Keratinocyte (primary cell): Measurements from ENCODE around the gene HIGD2A. TPM values are rescaled to one million over a fixed set of nuclear protein-coding genes. Genes with fewer than 3 reads are reported as not detected.

Experiments
- DNase-seq: peaks from one replicate; pipeline ENCODE4 v3.0.0-alpha.2; 2011; ENCODE audit warnings: low read depth, missing footprints, low spot score
- FAIRE-seq: peaks from 2 replicates; lab custom pipeline; 2011; peaks lifted over from hg19 to GRCh38; lab: Jason Lieb, UNC
- H2AFZ ChIP-seq: 2 replicates; pipeline ENCODE4 v1.6.0; 2012; ENCODE audit warnings: low read length, control low read depth, inconsistent platforms; ENCODE audit not compliant: control insufficient read depth
- H3K27ac ChIP-seq: 2 replicates; pipeline ENCODE4 v1.5.1; 2011; ENCODE audit warnings: low read length; ENCODE audit not compliant: control insufficient read depth, insufficient read depth
- H3K27me3 ChIP-seq: 3 replicates; pipeline ENCODE4 v1.6.0; 2011; ENCODE audit warnings: low read length; ENCODE audit not compliant: control insufficient read depth, insufficient read depth; ENCODE audit errors: extremely low read depth
- H3K36me3 ChIP-seq, 2 experiments: 2 replicates in 1 of 2; 3 replicates in 1 of 2; pipeline ENCODE4 v1.5.1; 2011; ENCODE audit warnings: low read length in 2 of 2, mild to moderate bottlenecking in 1 of 2; ENCODE audit not compliant: control insufficient read depth in 2 of 2, insufficient read depth in 2 of 2; ENCODE audit errors: extremely low read depth in 1 of 2
- H3K4me1 ChIP-seq: 3 replicates; pipeline ENCODE4 v1.5.1; 2011; ENCODE audit warnings: low read length; ENCODE audit not compliant: control insufficient read depth, insufficient read depth; ENCODE audit errors: extremely low read depth
- H3K4me2 ChIP-seq: 3 replicates; pipeline ENCODE4 v1.6.0; 2011; ENCODE audit warnings: low read depth, low read length; ENCODE audit not compliant: control insufficient read depth, insufficient read depth; ENCODE audit errors: extremely low read depth
- H3K4me3 ChIP-seq, 3 experiments: fragments of 200-600 bp in 1 of 3; sonication (generic) in 1 of 3; 2 replicates in 2 of 3; 3 replicates in 1 of 3; pipeline ENCODE4 v1.5.1; 2011 to 2016; ENCODE audit warnings: low read length in 3 of 3, mild to moderate bottlenecking in 3 of 3, control low read depth in 2 of 3, inconsistent platforms in 1 of 3, low read depth in 1 of 3, mixed read lengths in 1 of 3, mixed run types in 1 of 3, moderate library complexity in 1 of 3; ENCODE audit not compliant: control insufficient read depth in 2 of 3, insufficient read depth in 2 of 3; ENCODE audit errors: extremely low read depth in 1 of 3
- H3K79me2 ChIP-seq: 2 replicates; pipeline ENCODE4 v1.6.0; 2012; ENCODE audit warnings: low read length; ENCODE audit not compliant: control insufficient read depth, insufficient read depth
- H3K9ac ChIP-seq: 3 replicates; pipeline ENCODE4 v1.6.0; 2011; ENCODE audit warnings: low read length; ENCODE audit not compliant: control insufficient read depth, insufficient read depth; ENCODE audit errors: extremely low read depth
- H3K9me1 ChIP-seq: 3 replicates; pipeline ENCODE4 v1.6.0; 2011; ENCODE audit warnings: low read length; ENCODE audit not compliant: control insufficient read depth, insufficient read depth; ENCODE audit errors: extremely low read depth
- H3K9me3 ChIP-seq: 2 replicates; pipeline ENCODE4 v1.5.1; 2012; ENCODE audit warnings: low read depth, low read length; ENCODE audit not compliant: control insufficient read depth
- H4K20me1 ChIP-seq: 3 replicates; pipeline ENCODE4 v1.6.0; 2011; ENCODE audit warnings: low read length; ENCODE audit not compliant: control insufficient read depth, insufficient read depth; ENCODE audit errors: extremely low read depth
- EZH2 ChIP-seq: IDR thresholded peaks from one replicate; pipeline ENCODE4 v1.6.1; 2012; ENCODE audit warnings: inconsistent platforms, mild to moderate bottlenecking, low read length, moderate library complexity
- dilution Hi-C: fragments of 300-500 bp; cut with MboI; formaldehyde crosslinking; loops from one replicate; pipeline ENCODE4 v1.7.0; 2020; ENCODE audit warnings: low sequenced_read_pairs; ENCODE audit not compliant: extremely low pct_ligation_motif_present
- polyA plus RNA-seq, 5 experiments: library from polyadenylated mRNA; depleted of rRNA in 3 of 5; stranded (reverse) in 3 of 5; stranded (forward) in 1 of 5; unstranded in 1 of 5; fragments of >200 nt; gene quantifications; 1 replicate in 1 of 5; 2 replicates in 3 of 5; 3 replicates in 1 of 5; pipeline versions ENCODE4 v1.2.1 to v1.2.3, GENCODE V29; 2011 to 2012; ENCODE audit warnings: missing spikeins in 2 of 5, low read depth in 1 of 5, low replicate concordance in 1 of 5
- TF ChIP-seq, protein P1 (sequence below), 3 experiments: IDR thresholded peaks in 1 of 3; conservative IDR thresholded peaks in 1 of 3; optimal IDR thresholded peaks in 1 of 3; 2 replicates in 2 of 3; 3 replicates in 1 of 3; pipeline versions ENCODE3 to v1.5.1; 2011; ENCODE audit warnings: low read length in 3 of 3, mild to moderate bottlenecking in 3 of 3, moderate library complexity in 2 of 3, control low read depth in 1 of 3, inconsistent platforms in 1 of 3; ENCODE audit not compliant: insufficient read depth in 2 of 3; ENCODE audit errors: extremely low read depth in 1 of 3

The HIGD2A gene
- polyA plus RNA-seq, 1 donor (not counting 4 experiments of a cell fraction or from before 2014, with no cell fraction given): 74.6 TPM

DNA sequence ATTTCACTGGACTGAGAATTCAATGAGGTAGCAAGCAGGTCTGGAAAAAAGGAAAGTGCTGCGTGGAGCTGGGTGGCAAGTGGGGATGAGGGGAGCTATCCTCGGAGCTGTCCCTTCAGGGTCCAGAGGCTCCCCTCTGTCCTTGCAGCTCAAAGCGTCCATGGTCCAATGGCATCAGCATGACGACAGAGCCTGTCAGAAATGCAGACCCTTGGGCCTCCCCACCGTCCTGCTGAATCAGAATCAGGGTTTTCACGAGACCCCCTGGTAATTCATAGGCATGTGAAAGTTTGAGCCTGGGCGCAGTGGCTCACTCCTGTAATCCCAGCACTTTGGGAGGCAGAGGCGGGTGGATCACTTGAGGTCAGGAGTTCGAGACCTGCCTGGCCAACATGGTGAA lies 5.5 kb downstream of the HIGD2A start:
- Histone ChIP-seq H3K4me1 (peaks cover 6% of the 10 kb centered on the region), H3K4me3 (no peak overlapping the region), H3K9ac (no peak overlapping the region), H3K79me2 (peaks cover 27% of the 10 kb centered on the region), H3K9me1 (no peaks in the 10 kb centered on the region), H2AFZ (no peak overlapping the region), H3K27me3 (no peaks in the 10 kb centered on the region), H4K20me1 (no peaks in the 10 kb centered on the region), H3K4me2 (no peak overlapping the region), H3K9me3 (no peaks in the 10 kb centered on the region), H3K27ac (no peak overlapping the region), H3K36me3 (peaks cover 56 to 57% of the 10 kb centered on the region in 2 experiments)
- no peak for DNase-seq
- dilution Hi-C loops: no loop called here
- FAIRE-seq: no peak
- no peak for TF ChIP-seq EZH2
- TF ChIP-seq, protein P1, sequence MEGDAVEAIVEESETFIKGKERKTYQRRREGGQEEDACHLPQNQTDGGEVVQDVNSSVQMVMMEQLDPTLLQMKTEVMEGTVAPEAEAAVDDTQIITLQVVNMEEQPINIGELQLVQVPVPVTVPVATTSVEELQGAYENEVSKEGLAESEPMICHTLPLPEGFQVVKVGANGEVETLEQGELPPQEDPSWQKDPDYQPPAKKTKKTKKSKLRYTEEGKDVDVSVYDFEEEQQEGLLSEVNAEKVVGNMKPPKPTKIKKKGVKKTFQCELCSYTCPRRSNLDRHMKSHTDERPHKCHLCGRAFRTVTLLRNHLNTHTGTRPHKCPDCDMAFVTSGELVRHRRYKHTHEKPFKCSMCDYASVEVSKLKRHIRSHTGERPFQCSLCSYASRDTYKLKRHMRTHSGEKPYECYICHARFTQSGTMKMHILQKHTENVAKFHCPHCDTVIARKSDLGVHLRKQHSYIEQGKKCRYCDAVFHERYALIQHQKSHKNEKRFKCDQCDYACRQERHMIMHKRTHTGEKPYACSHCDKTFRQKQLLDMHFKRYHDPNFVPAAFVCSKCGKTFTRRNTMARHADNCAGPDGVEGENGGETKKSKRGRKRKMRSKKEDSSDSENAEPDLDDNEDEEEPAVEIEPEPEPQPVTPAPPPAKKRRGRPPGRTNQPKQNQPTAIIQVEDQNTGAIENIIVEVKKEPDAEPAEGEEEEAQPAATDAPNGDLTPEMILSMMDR (optimal IDR thresholded peaks at IDR 0.05 in 1 of 3, IDR thresholded peaks at IDR 0.05 in 1 of 3, conservative IDR thresholded peaks at IDR 0.05 in 1 of 3; ENCODE audit: extremely low read depth in 1 of 3, insufficient read depth in 2 of 3, low read length in 3 of 3): no peak

GRCh38 chr5:176394881-176395675 lies 6.5 kb downstream of the HIGD2A start:
- no peaks in the 10 kb centered on the region for H4K20me1 ChIP-seq
- H3K4me3 ChIP-seq: no peak overlapping the region
- no peaks in the 10 kb centered on the region for H3K9me1 ChIP-seq
- TF ChIP-seq EZH2: no peak
- TF ChIP-seq, protein P1 (optimal IDR thresholded peaks at IDR 0.05 in 1 of 3, IDR thresholded peaks at IDR 0.05 in 1 of 3, conservative IDR thresholded peaks at IDR 0.05 in 1 of 3; ENCODE audit: extremely low read depth in 1 of 3, insufficient read depth in 2 of 3, low read length in 3 of 3): no peak
- H3K9ac ChIP-seq: no peak overlapping the region
- H2AFZ ChIP-seq: no peak overlapping the region
- peaks cover 28% of the 10 kb centered on the region for H3K79me2 ChIP-seq
- H3K27ac ChIP-seq: no peak overlapping the region
- no peak overlapping the region for H3K4me2 ChIP-seq
- DNase-seq (no peak), FAIRE-seq (no peak)
- dilution Hi-C loops: no loop called here
- no peaks in the 10 kb centered on the region for H3K9me3 ChIP-seq
- H3K4me1 ChIP-seq: peaks cover under 1% of the 10 kb centered on the region
- H3K27me3 ChIP-seq: no peaks in the 10 kb centered on the region
- H3K36me3 ChIP-seq: peaks cover 58 to 59% of the 10 kb centered on the region in 2 experiments
